Esophagus squamous epithelium (tissue), 4 donors: ENCODE measurements around the gene ATRNL1.

Source experiments
- CTCF ChIP-seq, 6 experiments: fragments of 450-650 bp in 4 of 6; fragments of 200-600 bp in 2 of 6; sonication (generic) in 2 of 6; IDR thresholded peaks; one replicate each; pipeline ENCODE4 v1.5.1; 2016 to 2019; ENCODE audit warnings: antibody characterized with exemption in 6 of 6, mild to moderate bottlenecking in 4 of 6, moderate library complexity in 4 of 6
- POLR2A ChIP-seq, 4 donors: fragments of 450-650 bp; IDR thresholded peaks; one replicate each; pipeline ENCODE4 v1.6.1; 2017; ENCODE audit warnings: antibody characterized with exemption in 4 of 4, mild to moderate bottlenecking in 4 of 4, moderate library complexity in 3 of 4

- no peak for TF ChIP-seq CTCF (IDR thresholded peaks at IDR 0.05)
- TF ChIP-seq POLR2A (IDR thresholded peaks at IDR 0.05), result no peak
Measured at GRCh38 chr10:115826396-115826795, 733.2 kb downstream of the ATRNL1 start.
